Neural crest cell (in vitro differentiated cells): ENCODE data around the gene LRPAP1. TPM values are rescaled to one million over a fixed set of nuclear protein-coding genes. Genes with fewer than 3 reads are reported as not detected.
"Not testable (repeated sequence)": the region's sequence is repeated elsewhere in the genome, so short reads cannot be mapped to it uniquely, and the experiment has no call there.

Experiments
- DNase-seq: peaks from one replicate; pipeline ENCODE4 v3.0.0; 2021; ENCODE audit warnings: low read depth, mixed read lengths, low spot score
- H3K27ac Mint-ChIP-seq: one replicate; pipeline ENCODE4 v1.8.0; 2021; ENCODE audit warnings: mild to moderate bottlenecking, mixed read lengths; ENCODE audit not compliant: unreplicated experiment
- H3K27me3 Mint-ChIP-seq: 2 replicates; pipeline ENCODE4 v1.8.0; 2021; ENCODE audit warnings: low read depth, mild to moderate bottlenecking, mixed read lengths
- H3K36me3 Mint-ChIP-seq: 2 replicates; pipeline ENCODE4 v1.8.0; 2021; ENCODE audit warnings: low read depth, mild to moderate bottlenecking, mixed read lengths
- H3K4me1 Mint-ChIP-seq: 2 replicates; pipeline ENCODE4 v1.8.0; 2021; ENCODE audit warnings: mixed read lengths
- H3K4me3 Mint-ChIP-seq: one replicate; pipeline ENCODE4 v1.8.0; 2021; ENCODE audit warnings: mild to moderate bottlenecking, mixed read lengths
- H3K9me3 Mint-ChIP-seq: 2 replicates; pipeline ENCODE4 v1.8.0; 2021; ENCODE audit warnings: mixed read lengths
- CTCF ChIP-seq: fragments of 200-600 bp; sonication (generic); conservative IDR thresholded peaks from 2 replicates; pipeline ENCODE4 v1.5.0; 2021; ENCODE audit warnings: antibody characterized with exemption, mild to moderate bottlenecking
- total RNA-seq: library from RNA; stranded (reverse); gene quantifications from 2 replicates; pipeline ENCODE4 v1.2.1, GENCODE V29; 2021

The LRPAP1 gene
- total RNA-seq, 1 donor from 2014 or later = 116 TPM

DNA sequence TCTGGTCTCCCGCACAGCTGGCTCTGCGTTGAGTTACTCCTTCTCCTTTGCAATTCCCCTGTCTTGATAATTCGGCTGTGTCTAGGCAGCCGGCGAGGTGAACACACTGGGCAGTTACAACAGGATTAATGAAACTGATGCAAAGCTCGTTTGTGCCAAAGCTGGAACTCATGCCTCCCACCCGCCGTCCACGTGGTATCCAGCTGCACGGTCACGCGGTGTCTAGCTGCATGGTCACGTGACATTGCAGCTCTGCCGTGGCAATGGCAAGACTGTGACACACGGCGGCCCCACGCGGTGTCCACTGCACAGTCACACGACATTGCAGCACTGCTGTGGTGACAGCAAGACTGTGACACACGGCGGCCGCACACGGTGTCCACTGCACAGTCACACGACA is 31.2 kb upstream of the LRPAP1 start:
- Mint-ChIP-seq H3K27me3 (peaks cover 2% of the 10 kb centered on the region), H3K9me3 (no peaks in the 10 kb centered on the region), H3K4me3 (no peak overlapping the region), H3K27ac (no peak overlapping the region), H3K36me3 (no peaks in the 10 kb centered on the region), H3K4me1 (peaks cover 4% of the 10 kb centered on the region)
- DNase-seq = no peak
- no peak for TF ChIP-seq CTCF

- H3K9me3 Mint-ChIP-seq, DNase-seq, H3K4me1 Mint-ChIP-seq, H3K27ac Mint-ChIP-seq, H3K27me3 Mint-ChIP-seq, H3K4me3 Mint-ChIP-seq, H3K36me3 Mint-ChIP-seq: not testable (repeated sequence)
Measured at GRCh38 chr4:3562127-3562526, 29.9 kb upstream of the LRPAP1 start.

- not testable (repeated sequence) for H3K27ac Mint-ChIP-seq, H3K9me3 Mint-ChIP-seq, H3K4me3 Mint-ChIP-seq, H3K4me1 Mint-ChIP-seq, H3K27me3 Mint-ChIP-seq, DNase-seq, H3K36me3 Mint-ChIP-seq
Measured at GRCh38 chr4:3560465-3560864, 28.2 kb upstream of the LRPAP1 start.

- H3K27ac Mint-ChIP-seq, H3K36me3 Mint-ChIP-seq, H3K27me3 Mint-ChIP-seq, H3K4me1 Mint-ChIP-seq, H3K9me3 Mint-ChIP-seq, H3K4me3 Mint-ChIP-seq, DNase-seq: not testable (repeated sequence)
Measured at GRCh38 chr4:3559381-3560290, 27.4 kb upstream of the LRPAP1 start.

GRCh38 chr4:3558514-3558836 is 26.3 kb upstream of the LRPAP1 start:
- not testable (repeated sequence) for DNase-seq, H3K36me3 Mint-ChIP-seq, H3K27me3 Mint-ChIP-seq, H3K4me1 Mint-ChIP-seq, H3K27ac Mint-ChIP-seq, H3K4me3 Mint-ChIP-seq, H3K9me3 Mint-ChIP-seq

- not testable (repeated sequence) for H3K4me3 Mint-ChIP-seq, H3K27ac Mint-ChIP-seq, H3K36me3 Mint-ChIP-seq, H3K9me3 Mint-ChIP-seq, DNase-seq, H3K27me3 Mint-ChIP-seq, H3K4me1 Mint-ChIP-seq
Measured at GRCh38 chr4:3557676-3558513, 25.7 kb upstream of the LRPAP1 start.

DNA sequence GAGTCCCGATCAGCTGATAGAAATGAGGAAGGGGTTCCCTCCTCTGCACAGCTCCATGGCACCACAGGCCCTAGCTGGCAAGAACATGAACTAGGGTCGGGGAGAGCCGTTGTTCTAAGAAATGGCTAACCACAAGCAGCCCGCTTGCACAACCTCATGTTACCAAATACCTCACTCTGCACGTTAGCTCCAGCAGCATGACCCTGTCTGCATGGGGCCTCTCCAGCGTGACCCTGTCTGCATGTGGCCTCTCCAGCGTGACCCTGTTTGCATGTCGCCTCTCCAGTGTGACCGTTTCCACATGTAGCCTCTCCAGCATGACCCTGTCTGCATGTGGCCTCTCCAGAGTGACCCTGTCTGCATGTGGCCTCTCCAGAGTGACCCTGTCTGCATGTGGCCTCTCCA is 24.9 kb upstream of the LRPAP1 start:
- not testable (repeated sequence) for H3K4me1 Mint-ChIP-seq, H3K27ac Mint-ChIP-seq

GRCh38 chr4:3556244-3556867 is 24.1 kb upstream of the LRPAP1 start:
- not testable (repeated sequence) for H3K27me3 Mint-ChIP-seq, H3K4me3 Mint-ChIP-seq, H3K4me1 Mint-ChIP-seq, H3K36me3 Mint-ChIP-seq, H3K9me3 Mint-ChIP-seq, H3K27ac Mint-ChIP-seq
- peak; percentile 22 for DNase-seq

More for the DNA sequence above, 24.9 kb upstream of the LRPAP1 start:
- not testable (repeated sequence) for H3K4me3 Mint-ChIP-seq, H3K27me3 Mint-ChIP-seq, H3K9me3 Mint-ChIP-seq, DNase-seq, H3K36me3 Mint-ChIP-seq

GRCh38 chr4:3555459-3556070 is 23.3 kb upstream of the LRPAP1 start:
- not testable (repeated sequence) for DNase-seq, H3K27me3 Mint-ChIP-seq, H3K27ac Mint-ChIP-seq, H3K9me3 Mint-ChIP-seq, H3K36me3 Mint-ChIP-seq, H3K4me1 Mint-ChIP-seq, H3K4me3 Mint-ChIP-seq

DNA sequence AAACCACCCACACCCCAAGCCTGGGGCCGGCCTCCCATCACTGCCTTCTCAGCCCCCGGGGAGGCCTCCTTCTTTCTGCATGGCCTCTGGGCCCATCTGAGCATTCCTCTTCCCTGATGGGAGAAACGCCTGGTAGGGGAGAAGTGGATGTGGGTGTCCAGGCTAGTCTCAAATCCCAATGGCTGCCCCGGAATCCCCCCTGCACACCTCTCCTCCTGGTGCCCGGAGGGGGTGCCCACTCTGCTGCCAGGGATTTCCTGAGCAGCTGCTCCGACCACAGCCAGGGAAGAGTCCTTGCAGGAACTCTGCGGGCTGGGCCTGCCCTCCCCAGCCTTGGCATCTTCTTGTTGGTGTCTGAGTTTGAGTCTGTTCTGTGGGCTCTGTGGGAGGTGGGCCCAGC is 19.1 kb upstream of the LRPAP1 start:
- DNase-seq, H3K27ac Mint-ChIP-seq, H3K4me3 Mint-ChIP-seq, H3K36me3 Mint-ChIP-seq, H3K27me3 Mint-ChIP-seq, H3K9me3 Mint-ChIP-seq: not testable (repeated sequence)
- H3K4me1 Mint-ChIP-seq = peaks cover 16% of the 10 kb centered on the region

GRCh38 chr4:3550792-3551325 is 18.6 kb upstream of the LRPAP1 start:
- not testable (repeated sequence) for H3K27me3 Mint-ChIP-seq, H3K36me3 Mint-ChIP-seq, H3K27ac Mint-ChIP-seq, H3K4me3 Mint-ChIP-seq, DNase-seq, H3K9me3 Mint-ChIP-seq
- peaks cover 20% of the 10 kb centered on the region for H3K4me1 Mint-ChIP-seq

GRCh38 chr4:3550041-3550440 is 17.8 kb upstream of the LRPAP1 start:
- peaks cover 23% of the 10 kb centered on the region for H3K4me1 Mint-ChIP-seq
- not testable (repeated sequence) for H3K4me3 Mint-ChIP-seq, H3K27me3 Mint-ChIP-seq, DNase-seq, H3K27ac Mint-ChIP-seq, H3K9me3 Mint-ChIP-seq, H3K36me3 Mint-ChIP-seq
